ENCODE data around the gene CHST3.

DNA sequence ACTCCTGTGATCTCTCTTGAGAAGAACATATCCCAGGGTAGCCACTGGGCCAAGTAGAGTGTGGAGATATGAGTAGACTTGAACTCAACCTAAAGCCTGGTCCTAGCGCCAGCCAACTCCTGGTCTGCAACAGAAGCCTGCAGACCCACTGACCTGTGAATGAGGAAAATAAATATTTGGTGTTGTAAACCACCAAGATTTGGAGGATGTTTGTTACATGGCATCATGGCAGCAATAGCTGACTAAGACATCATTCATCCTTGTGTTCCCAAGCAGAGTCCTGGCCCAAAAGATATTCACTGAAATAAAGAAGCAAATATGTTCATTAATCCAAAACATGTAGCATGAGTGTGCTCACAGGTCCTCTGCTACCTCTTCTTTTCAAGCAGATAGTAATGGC, 26.0 kb upstream of the CHST3 start:
- no peak for TF ChIP-seq YY1 (IDR thresholded peaks at IDR 0.05; ENCODE audit: insufficient read depth, insufficient read length)
- no peak for TF ChIP-seq ZNF274 (IDR thresholded peaks at IDR 0.05; ENCODE audit: low read depth, low read length)
- no peak for TF ChIP-seq SUZ12 (IDR thresholded peaks at IDR 0.05; ENCODE audit: extremely low read depth, insufficient read depth, insufficient read length)
